GM20000 (cell line): ENCODE results near the gene EPC1.

Experiments used
- DNase-seq: peaks from one replicate; pipeline ENCODE4 v3.0.0; 2012; ENCODE audit warnings: low spot score
- TF ChIP-seq, protein P1 (sequence below): IDR thresholded peaks from 2 replicates; pipeline ENCODE4 v1.5.1; 2012; ENCODE audit warnings: mild to moderate bottlenecking, control low read depth; ENCODE audit errors: extremely low read depth, missing control alignments

EPC1 gene

DNA sequence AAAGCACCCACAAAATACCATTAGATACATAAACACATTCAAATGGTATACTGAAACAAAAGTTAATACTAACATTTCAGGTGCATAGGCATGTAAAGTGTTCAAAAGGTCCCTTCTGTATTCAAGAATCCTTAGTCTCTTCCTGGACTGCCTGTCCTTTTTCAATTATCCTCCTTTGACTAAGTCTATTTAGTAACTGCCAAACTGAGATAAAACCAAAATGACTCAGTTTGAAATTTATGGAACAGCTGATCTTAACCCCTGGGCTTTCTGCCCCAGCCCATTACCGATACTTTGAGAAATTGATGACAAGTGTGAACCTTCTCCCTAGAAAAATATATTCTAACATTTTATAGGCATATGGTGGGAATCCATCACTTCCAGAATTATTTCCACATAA, 5.4 kb downstream of the EPC1 start:
- TF ChIP-seq, protein P1, sequence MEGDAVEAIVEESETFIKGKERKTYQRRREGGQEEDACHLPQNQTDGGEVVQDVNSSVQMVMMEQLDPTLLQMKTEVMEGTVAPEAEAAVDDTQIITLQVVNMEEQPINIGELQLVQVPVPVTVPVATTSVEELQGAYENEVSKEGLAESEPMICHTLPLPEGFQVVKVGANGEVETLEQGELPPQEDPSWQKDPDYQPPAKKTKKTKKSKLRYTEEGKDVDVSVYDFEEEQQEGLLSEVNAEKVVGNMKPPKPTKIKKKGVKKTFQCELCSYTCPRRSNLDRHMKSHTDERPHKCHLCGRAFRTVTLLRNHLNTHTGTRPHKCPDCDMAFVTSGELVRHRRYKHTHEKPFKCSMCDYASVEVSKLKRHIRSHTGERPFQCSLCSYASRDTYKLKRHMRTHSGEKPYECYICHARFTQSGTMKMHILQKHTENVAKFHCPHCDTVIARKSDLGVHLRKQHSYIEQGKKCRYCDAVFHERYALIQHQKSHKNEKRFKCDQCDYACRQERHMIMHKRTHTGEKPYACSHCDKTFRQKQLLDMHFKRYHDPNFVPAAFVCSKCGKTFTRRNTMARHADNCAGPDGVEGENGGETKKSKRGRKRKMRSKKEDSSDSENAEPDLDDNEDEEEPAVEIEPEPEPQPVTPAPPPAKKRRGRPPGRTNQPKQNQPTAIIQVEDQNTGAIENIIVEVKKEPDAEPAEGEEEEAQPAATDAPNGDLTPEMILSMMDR = no peak
- no peak for DNase-seq

DNA sequence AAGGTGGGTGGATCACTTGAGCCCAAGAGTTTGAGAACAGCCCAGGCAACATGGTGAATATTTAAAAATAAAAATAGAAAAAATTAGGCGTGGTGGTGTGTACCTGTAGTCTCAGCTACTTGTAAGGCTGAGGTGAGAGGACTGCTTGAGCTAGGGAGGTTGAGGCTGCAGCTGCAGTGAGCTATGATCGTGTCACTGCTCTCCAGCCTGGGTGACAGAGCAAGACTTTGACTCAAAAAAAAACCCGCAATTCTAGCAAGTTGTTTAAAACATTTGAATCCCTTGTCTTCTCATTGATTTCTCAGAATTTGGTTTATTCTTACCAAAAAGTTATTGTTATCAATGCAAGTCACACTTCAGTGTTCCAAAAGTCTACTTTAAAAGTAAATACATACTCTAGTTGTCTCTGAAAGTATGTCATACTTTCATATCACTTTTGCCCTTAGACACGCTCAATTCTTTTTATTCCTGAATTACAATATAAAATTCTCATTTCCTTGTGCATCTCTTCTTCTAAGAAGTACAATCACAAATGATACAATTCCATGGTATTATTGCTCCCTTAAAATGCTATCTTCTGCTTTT, 6.3 kb downstream of the EPC1 start:
- TF ChIP-seq, protein P1 = no peak
- no peak for DNase-seq

DNA sequence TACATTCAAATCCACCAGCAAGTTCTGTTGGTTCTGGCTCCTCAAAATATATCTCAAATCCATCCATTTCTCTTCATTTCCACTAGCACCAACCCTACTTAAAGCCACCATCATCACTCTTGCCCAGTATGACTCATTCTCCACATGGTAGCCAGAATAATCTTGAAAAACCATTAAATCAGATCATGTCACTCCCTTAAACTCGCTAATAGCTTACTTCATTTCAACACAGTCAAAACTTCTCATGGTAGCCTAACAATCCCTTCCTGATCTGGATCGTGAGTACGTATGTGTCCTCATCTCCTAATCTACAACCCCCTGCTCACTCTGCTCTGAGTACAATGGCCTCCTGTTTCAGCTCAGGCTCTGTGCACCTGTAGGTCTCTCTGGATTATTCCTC, 8.7 kb downstream of the EPC1 start:
- TF ChIP-seq, protein P1 = no peak
- DNase-seq = no peak

DNA sequence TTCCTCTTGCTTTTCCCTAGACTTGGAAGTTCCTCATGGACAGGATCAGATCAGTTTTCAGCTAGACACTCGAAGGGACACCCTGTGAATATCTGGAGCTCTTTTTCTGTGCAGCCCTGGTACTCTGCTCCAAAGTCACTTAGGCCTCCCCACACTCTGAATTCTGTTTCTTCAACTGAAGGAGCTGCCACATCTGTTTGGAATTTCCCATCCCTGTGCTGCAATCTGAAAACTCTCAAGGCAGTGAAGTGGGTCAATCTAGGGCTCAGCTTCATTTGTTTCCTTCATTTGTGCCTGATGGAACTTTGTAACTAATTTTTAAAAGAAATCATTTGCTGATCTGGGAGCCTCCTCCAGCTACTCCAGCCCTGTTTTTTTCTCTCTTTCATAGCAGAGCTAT, 9.6 kb downstream of the EPC1 start:
- TF ChIP-seq, protein P1 = no peak
- DNase-seq = no peak

DNA sequence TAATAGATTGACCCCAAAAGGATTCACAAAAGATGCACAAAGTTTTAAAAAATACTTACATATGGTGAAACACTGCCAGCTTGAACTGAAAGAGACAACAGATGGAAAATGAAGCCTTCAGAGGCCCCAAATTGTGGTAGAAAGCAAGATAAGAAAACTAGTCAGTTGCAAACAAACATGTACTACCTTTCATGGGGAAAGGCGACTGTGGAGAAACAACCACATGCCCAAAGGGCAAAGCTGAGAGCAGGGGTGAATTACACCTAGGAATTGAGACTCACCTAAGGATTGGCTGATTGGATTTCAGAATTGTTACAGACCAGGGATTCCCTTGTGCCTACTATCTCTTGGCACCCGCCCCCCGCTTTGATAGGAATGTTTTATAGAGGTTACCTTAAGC, 13.1 kb downstream of the EPC1 start:
- TF ChIP-seq, protein P1 = no peak
- no peak for DNase-seq

DNA sequence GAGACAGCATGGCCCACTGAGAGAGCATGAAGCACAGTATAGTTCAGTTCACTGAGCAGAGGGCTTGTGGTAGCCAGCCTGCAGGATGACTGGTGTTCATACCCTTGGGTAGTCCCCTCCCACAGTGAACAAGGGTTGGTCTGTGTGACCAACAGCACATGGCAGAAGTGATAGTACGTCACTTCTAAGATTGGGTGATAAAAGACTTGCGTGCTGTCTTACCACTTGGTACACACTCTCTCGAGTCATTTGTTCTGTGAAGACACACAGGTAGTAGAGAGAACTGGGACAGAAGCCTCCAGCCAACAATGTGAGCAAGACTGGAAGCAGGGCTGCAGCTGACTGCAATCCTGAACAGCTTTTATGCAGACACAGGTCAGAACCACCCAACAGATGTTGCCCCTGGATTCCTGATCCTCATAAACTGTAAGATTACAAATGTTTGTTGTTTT, 14.6 kb downstream of the EPC1 start:
- TF ChIP-seq, protein P1 = no peak
- peak; percentile 58 for DNase-seq

DNA sequence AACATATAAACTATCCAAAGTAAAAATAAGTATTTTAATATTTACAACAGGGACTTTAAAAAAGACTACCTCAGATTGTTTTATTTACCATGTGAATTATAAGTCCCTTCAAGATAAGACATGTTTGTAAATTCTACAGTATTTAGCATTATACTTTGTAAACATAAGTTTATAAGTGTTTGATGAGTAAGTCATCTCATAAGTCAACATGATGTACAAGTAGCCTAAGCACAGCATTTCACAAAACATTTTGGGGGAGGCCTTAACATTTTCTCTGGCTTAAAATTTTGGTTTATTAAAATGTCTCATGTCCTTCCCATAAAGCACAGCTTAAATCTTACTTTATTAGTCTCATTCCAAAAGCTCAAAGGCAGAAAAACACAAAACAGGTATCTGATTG, 15.4 kb downstream of the EPC1 start:
- TF ChIP-seq, protein P1 = no peak
- DNase-seq = no peak
